Gastrocnemius medialis (tissue), 4 donors: ENCODE results near the gene SPRN. TPM values are rescaled to one million over a fixed set of nuclear protein-coding genes. Genes with fewer than 3 reads are reported as not detected.
"Not testable (repeated sequence)": the region's sequence is repeated elsewhere in the genome, so short reads cannot be mapped to it uniquely, and the experiment has no call there.

ENCODE experiments used
- ATAC-seq, 2 donors: fragments of 150-250 bp; one replicate each; pipeline ENCODE4 v1.9.1; 2016
- DNase-seq, 2 donors: peaks; one replicate each; pipeline ENCODE4 v3.0.0-alpha.2; 2019
- H3K27ac ChIP-seq, 4 donors: fragments of 200-600 bp; sonication (generic); 1 replicate in 1 of 4; 2 replicates in 3 of 4; pipeline ENCODE4 v1.5.1; 2016 to 2018; ENCODE audit warnings: mild to moderate bottlenecking in 2 of 4, moderate library complexity in 1 of 4
- H3K27me3 ChIP-seq, 3 donors: fragments of 200-600 bp; sonication (generic) in 2 of 3; 1 replicate in 1 of 3; 2 replicates in 2 of 3; pipeline versions ENCODE4 v1.5.1 to v1.6.0; 2016 to 2019; ENCODE audit warnings: mild to moderate bottlenecking in 1 of 3, moderate library complexity in 1 of 3
- H3K36me3 ChIP-seq, 2 donors: fragments of 200-600 bp; sonication (generic) in 1 of 2; one replicate each; pipeline ENCODE4 v1.5.1; 2017 to 2018
- H3K4me1 ChIP-seq, 2 donors: fragments of 200-600 bp; sonication (generic) in 1 of 2; one replicate each; pipeline ENCODE4 v1.5.1; 2016 to 2017; ENCODE audit warnings: mild to moderate bottlenecking in 2 of 2
- H3K4me3 ChIP-seq, 4 donors: fragments of 200-600 bp; sonication (generic) in 3 of 4; 1 replicate in 1 of 4; 2 replicates in 3 of 4; pipeline ENCODE4 v1.5.1; 2016 to 2019; ENCODE audit warnings: mild to moderate bottlenecking in 2 of 4
- H3K9me3 ChIP-seq, 3 donors: fragments of 200-600 bp; sonication (generic) in 2 of 3; 1 replicate in 1 of 3; 2 replicates in 2 of 3; pipeline ENCODE4 v1.5.1; 2016 to 2019
- POLR2A ChIP-seq, 2 donors: fragments of 450-650 bp; IDR thresholded peaks; one replicate each; pipeline ENCODE4 v1.6.1; 2017; ENCODE audit warnings: antibody characterized with exemption in 2 of 2, mild to moderate bottlenecking in 2 of 2, moderate library complexity in 2 of 2
- in situ Hi-C, 4 donors: fragments of 200-750 bp; cut with MboI; loops; one replicate each; pipeline versions ENCODE4 v1.15.0 to v1.8.0; 2017; ENCODE audit warnings: low sequenced_read_pairs in 4 of 4
- intact Hi-C: fragments of 100-400 bp; cut with DNase I; formaldehyde crosslinking; loops from one replicate; pipeline ENCODE4 v1.15.1; 2023; ENCODE audit warnings: low total_unique reads
- total RNA-seq, 4 donors: library from RNA; depleted of rRNA; stranded (reverse); fragments of >200 nt; gene quantifications; one replicate each; pipeline versions ENCODE4 v1.1.0 to v1.2.3, GENCODE V29; 2016
- TF ChIP-seq, protein P1 (sequence below), 5 experiments: fragments of 450-650 bp in 3 of 5; fragments of 200-600 bp in 2 of 5; sonication (generic) in 2 of 5; IDR thresholded peaks in 4 of 5; conservative IDR thresholded peaks in 1 of 5; 1 replicate in 4 of 5; 2 replicates in 1 of 5; pipeline ENCODE4 v1.5.1; 2016 to 2019; ENCODE audit warnings: antibody characterized with exemption in 5 of 5, mild to moderate bottlenecking in 3 of 5, moderate library complexity in 3 of 5

The SPRN gene
- total RNA-seq, 4 donors from 2014 or later, result not detected

DNA sequence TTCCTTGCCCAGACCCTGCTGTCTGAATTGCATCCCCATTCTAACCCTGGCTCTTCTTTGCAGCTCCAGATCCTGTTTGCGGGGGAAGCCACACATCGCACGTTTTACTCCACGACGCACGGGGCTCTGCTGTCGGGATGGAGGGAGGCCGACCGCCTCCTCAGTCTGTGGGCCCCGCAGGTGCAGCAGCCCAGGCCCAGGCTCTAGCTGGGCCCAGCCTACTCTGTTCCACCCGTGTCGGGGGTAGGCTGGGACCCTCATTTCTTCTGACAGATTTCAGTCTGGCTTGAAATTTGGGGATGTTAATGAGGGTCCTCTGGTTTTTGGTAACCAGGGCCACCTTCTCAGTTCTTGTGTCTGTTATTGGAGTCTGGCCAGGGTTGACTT, 33.2 kb downstream of the SPRN start:
- Histone ChIP-seq H3K36me3 (peaks cover 0 to 8% of the 10 kb centered on the region in 2 donors), H3K4me1 (peaks cover 9 to 11% of the 10 kb centered on the region in 2 donors), H3K4me3 (no peak overlapping the region), H3K9me3 (no peaks in the 10 kb centered on the region), H3K27me3 (no peaks in the 10 kb centered on the region), H3K27ac (no peak overlapping the region)
- intact Hi-C loops, result loop anchor here (5.0 kb wide), 1 partner anchor 129 kb away; no protein-coding TSS in a partner anchor
- DNase-seq (no peak), ATAC-seq (no peak)
- in situ Hi-C loops, result no loop called here
- TF ChIP-seq, protein P1, sequence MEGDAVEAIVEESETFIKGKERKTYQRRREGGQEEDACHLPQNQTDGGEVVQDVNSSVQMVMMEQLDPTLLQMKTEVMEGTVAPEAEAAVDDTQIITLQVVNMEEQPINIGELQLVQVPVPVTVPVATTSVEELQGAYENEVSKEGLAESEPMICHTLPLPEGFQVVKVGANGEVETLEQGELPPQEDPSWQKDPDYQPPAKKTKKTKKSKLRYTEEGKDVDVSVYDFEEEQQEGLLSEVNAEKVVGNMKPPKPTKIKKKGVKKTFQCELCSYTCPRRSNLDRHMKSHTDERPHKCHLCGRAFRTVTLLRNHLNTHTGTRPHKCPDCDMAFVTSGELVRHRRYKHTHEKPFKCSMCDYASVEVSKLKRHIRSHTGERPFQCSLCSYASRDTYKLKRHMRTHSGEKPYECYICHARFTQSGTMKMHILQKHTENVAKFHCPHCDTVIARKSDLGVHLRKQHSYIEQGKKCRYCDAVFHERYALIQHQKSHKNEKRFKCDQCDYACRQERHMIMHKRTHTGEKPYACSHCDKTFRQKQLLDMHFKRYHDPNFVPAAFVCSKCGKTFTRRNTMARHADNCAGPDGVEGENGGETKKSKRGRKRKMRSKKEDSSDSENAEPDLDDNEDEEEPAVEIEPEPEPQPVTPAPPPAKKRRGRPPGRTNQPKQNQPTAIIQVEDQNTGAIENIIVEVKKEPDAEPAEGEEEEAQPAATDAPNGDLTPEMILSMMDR (IDR thresholded peaks at IDR 0.05 in 4 of 5, conservative IDR thresholded peaks at IDR 0.05 in 1 of 5), result no peak
- TF ChIP-seq POLR2A (IDR thresholded peaks at IDR 0.05), result no peak

- intact Hi-C loops, result loop anchor here (5.0 kb wide), 1 partner anchor 128 kb away; no protein-coding TSS in a partner anchor
Observed at GRCh38 chr10:133390597-133391248, 33.7 kb downstream of the SPRN start.

DNA sequence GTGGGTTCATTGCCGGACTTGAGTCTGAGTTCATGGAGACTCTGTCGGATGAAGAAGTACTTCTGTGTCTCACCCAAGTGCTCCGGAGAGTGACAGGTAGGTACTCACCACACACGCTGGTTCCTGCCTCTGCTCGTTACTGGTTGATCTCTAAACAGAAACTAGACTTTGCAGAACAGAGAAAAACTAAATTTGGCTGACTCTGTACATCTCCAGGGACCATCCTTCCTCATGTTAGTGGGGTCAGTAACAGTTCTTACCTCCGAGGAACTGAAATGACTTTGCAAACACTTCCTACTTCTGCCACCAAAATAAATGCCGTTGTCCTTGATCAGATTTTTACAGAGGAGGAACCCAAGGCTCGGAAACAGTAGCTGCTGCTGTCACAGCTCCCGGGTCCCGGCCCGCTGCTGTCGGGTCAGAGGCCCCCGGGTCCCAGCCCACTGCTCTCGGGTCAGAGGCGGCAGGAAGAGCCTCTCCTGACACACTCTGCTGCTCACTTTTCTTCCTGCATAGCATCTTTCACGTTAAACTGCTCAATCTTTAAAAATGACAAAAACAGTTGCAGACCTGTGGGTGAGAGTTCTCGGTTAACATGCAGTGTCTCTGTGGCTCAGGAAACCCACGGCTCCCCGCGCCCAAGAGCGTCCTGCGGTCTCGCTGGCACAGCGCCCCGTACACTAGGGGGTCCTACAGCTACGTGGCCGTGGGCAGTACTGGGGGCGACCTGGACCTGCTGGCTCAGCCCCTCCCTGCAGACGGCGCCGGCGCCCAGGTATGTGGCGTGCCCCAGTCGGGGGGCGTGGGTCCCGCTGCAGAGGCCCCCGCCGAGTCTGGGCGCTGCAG, 35.2 kb downstream of the SPRN start:
- in situ Hi-C loops, result no loop called here
- H3K27ac ChIP-seq, result peak overlapping the region; percentile 12 to 39 (median 20)
- H3K36me3 ChIP-seq, result no peaks in the 10 kb centered on the region
- no peaks in the 10 kb centered on the region for H3K9me3 ChIP-seq
- intact Hi-C loops, result no loop called here
- no peaks in the 10 kb centered on the region for H3K27me3 ChIP-seq
- H3K4me1 ChIP-seq, result peaks cover 0 to 3% of the 10 kb centered on the region in 2 donors
- DNase-seq, result no peak
- no peak for TF ChIP-seq POLR2A (IDR thresholded peaks at IDR 0.05)
- TF ChIP-seq, protein P1 (IDR thresholded peaks at IDR 0.05 in 4 of 5, conservative IDR thresholded peaks at IDR 0.05 in 1 of 5), result no peak
- H3K4me3 ChIP-seq, result peak overlapping the region in 1 of 4 donors; percentile 11
- ATAC-seq, result no peak

More at GRCh38 chr10:133390597-133391248, 33.7 kb downstream of the SPRN start:
- in situ Hi-C loops, result no loop called here
- H3K4me3 ChIP-seq, result no peak overlapping the region
- no peak for DNase-seq
- peaks cover 9 to 11% of the 10 kb centered on the region in 2 donors for H3K4me1 ChIP-seq
- no peaks in the 10 kb centered on the region for H3K27me3 ChIP-seq
- peak overlapping the region in 2 of 4 donors; percentile 18 to 34 for H3K27ac ChIP-seq
- peaks cover 0 to 2% of the 10 kb centered on the region in 2 donors for H3K36me3 ChIP-seq
- no peaks in the 10 kb centered on the region for H3K9me3 ChIP-seq
- TF ChIP-seq, protein P1 (IDR thresholded peaks at IDR 0.05 in 4 of 5, conservative IDR thresholded peaks at IDR 0.05 in 1 of 5), result no peak
- TF ChIP-seq POLR2A (IDR thresholded peaks at IDR 0.05), result no peak
- no peak for ATAC-seq

GRCh38 chr10:133388236-133388972, 36.0 kb downstream of the SPRN start:
- no peaks in the 10 kb centered on the region for H3K9me3 ChIP-seq
- intact Hi-C loops (no loop called here), in situ Hi-C loops (no loop called here)
- peak overlapping the region in 1 of 4 donors; percentile 18 for H3K27ac ChIP-seq
- no peaks in the 10 kb centered on the region for H3K36me3 ChIP-seq
- ATAC-seq (no peak), DNase-seq (no peak)
- H3K4me3 ChIP-seq, result no peak overlapping the region
- no peaks in the 10 kb centered on the region for H3K27me3 ChIP-seq
- TF ChIP-seq, protein P1 (IDR thresholded peaks at IDR 0.05 in 4 of 5, conservative IDR thresholded peaks at IDR 0.05 in 1 of 5), result no peak
- no peak for TF ChIP-seq POLR2A (IDR thresholded peaks at IDR 0.05)
- peaks cover 0 to under 1% of the 10 kb centered on the region in 2 donors for H3K4me1 ChIP-seq

DNA sequence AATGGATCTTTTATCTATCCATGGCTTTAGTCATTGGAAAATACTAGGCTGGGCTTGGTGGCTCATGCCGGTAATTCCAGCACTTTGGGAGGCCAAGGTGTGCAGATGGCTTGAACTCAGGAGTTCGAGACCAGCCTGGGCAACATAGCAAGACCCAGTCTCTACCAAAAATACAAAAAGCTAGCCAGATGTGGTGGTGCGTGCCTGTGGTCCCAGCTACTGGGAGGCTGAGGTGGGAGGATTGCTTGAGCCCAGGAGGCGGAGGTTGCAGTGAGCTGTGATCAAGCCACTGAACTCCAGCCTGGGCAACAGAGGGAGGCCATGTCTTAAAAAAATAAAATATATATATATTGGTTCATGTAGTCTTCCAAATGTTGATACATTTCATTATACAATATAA, 37.5 kb downstream of the SPRN start:
- intact Hi-C loops, H3K9me3 ChIP-seq, H3K27ac ChIP-seq, ATAC-seq, DNase-seq, in situ Hi-C loops, H3K27me3 ChIP-seq, H3K4me3 ChIP-seq, H3K36me3 ChIP-seq, H3K4me1 ChIP-seq: not testable (repeated sequence)
